Measurements from ENCODE around the gene SSTR3. TPM values are rescaled to one million over a fixed set of nuclear protein-coding genes. Genes with fewer than 3 reads are reported as not detected.

The SSTR3 gene
- polyA plus RNA-seq, 12 donors, result 0.05 TPM; not detected in 11

- DNase-seq, result no peak
Measured at GRCh38 chr22:37229805-37230672, 17.8 kb upstream of the SSTR3 start.

GRCh38 chr22:37229012-37229804 lies 16.9 kb upstream of the SSTR3 start:
- no peak for DNase-seq

- DNase-seq, result no peak
Measured at GRCh38 chr22:37228106-37229011, 16.1 kb upstream of the SSTR3 start.

DNA sequence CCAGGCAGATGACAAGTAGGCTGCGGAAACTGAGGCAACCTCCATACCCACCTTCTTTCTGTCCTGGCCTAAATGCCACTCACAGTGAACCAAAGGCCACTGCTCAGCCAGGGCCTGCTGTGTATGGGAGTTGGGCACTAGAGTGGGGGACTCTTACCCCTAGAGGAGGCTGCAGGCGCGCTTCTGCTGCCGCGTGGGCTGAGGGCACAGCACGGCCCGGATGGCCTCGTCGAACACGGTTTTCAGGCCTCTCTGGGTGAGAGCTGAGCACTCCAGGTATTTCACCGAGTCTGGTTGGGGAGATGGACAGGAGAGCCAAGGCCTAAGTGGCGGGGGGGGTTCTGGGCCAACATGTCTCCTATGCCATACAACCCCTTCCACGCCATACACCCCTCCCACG lies 14.2 kb upstream of the SSTR3 start:
- no peak for DNase-seq

GRCh38 chr22:37226087-37226486 lies 13.8 kb upstream of the SSTR3 start:
- DNase-seq, result no peak

DNA sequence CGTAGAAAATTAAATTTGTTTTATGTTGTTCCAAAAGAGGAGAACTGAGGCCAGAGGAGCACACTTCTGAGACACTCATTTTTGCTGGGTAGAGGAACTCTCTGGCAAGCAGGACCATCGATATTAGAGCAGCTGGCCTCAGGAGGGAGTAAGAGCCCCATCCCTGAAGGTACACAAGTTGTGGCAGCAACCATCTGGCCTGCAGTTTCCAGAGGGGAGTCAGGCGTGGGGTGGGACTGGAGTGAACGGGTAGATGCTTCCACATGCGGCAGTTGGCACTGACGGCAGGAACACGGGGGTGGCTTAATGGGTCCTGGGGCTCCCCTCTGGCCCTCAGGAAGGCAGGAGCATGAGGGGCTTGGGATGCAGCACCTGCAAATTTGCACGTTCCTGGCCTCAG lies 13.2 kb upstream of the SSTR3 start:
- DNase-seq, result no peak

DNA sequence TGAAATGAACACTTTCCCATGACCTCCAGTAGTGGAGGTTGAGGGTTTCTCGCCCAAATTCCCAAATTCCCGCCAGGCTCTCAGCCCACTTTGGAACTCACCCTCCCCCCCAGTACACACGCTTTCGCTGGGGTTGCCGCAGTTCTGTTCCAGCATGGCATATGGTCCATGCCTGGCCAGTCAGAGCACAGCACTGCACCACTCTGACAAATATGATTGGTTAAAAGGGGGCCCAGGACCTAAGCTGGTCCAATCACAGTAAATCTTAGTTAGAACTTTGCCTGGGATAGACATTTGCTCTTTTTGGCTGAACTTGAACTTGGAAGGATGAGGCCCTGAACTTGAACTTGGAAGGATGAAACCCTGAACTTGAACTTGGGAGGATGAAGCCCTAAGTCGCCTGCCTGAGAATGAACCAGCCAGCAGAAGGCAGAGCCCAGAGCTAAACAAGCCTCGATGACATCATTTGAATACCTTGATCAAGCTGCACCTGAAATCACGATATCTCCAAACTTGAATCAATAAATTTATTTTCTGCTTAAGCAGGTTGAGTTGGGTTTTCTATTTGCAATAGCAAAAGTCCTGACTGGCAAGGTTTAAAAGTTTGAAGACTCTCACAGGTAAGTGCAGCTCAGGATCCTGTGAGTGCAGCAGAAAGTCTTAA lies 12.6 kb upstream of the SSTR3 start:
- no peak for DNase-seq

DNA sequence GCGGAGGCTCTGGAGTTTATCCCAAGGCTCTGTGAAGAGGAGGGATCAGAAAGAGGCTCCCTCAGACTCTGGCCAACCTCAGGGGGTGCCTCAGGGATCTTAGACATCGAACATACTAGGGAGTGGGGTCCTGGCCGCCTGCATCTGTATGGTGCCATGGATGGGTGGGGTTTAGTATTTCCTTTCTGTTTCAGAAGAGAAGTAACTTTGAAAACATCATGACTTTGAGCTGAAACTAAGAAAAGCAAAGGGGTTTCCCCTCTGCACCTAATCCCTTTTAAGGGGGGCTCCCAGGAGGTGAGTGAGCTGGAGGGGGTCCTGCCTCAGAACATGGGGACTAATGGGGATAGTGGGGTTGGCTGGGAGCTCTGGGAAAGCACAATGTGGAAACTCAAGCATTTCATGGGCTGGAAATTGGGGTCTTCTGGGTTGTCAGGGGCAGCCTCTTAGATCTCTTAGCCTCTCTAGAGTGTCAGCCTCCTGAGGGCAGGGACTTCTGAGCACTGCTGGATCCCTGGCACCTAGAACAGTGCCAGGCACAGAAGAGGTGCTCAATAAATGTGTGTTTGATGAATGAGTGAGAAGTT lies 11.8 kb upstream of the SSTR3 start:
- no peak for DNase-seq

- no peak for DNase-seq
Measured at GRCh38 chr22:37222440-37222971, 10.2 kb upstream of the SSTR3 start.

- DNase-seq, result no peak
Measured at GRCh38 chr22:37221424-37222333, 9.4 kb upstream of the SSTR3 start.

DNA sequence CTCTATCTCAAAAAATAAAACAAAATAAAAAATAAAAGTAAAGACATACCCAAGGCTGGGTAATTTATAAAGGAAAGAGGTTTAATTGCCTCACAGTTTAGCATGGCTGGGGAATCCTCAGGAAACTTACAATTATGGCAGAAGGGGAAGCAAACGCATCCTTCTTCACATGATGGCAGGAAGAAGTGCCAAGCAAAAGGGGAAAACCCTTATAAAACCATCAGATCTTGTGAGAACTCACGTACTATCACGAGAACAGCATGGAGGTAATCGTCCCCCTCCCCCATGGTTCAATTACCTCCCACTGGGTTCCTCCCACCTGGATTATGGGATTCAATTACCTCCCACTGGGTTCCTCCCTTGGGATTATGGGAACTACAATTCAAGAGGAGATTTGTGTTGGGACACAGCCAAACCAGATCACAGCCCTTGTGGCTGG lies 8.3 kb upstream of the SSTR3 start:
- DNase-seq, result no peak

DNA sequence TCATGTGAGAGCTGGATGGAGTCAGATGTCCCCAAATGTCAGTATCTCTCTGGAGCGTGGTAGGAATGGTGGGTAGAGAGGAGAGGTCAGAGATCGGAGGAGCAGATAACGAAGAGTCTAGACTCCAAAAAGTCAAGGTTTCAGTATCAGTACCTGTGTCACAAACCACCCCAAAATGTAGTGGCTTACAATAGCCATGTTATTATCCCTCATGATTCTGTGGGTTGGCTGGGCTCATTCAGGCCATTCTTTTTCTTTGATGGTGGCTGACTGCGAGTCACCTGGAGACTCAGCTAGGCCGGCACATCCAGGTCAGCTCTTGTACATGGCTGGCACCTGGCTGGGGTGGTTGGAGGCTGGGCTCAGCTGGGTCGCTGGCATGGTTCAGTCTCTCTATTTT lies 7.3 kb upstream of the SSTR3 start:
- no peak for DNase-seq

- DNase-seq, result no peak
Measured at GRCh38 chr22:37218771-37219411, 6.6 kb upstream of the SSTR3 start.

DNA sequence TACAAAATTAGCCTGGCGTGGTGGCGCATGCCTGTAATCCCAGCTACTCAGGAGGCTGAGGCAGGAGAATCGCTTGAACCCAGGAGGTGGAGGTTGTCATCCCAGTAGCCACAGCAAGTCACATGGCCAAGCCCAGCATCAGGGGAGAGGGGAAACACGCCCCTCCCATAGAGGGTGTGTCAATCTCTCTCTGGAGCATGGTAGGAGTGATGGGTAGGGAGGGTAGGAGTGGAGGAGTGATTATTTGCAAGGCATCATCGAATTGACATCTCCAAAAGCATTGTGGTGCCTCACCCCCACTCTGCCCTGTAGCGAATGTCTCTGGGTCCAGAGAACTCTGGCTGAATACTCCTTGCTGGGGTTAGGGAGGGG lies 6.1 kb upstream of the SSTR3 start:
- no peak for DNase-seq

- no peak for DNase-seq
Measured at GRCh38 chr22:37215890-37216289, 3.6 kb upstream of the SSTR3 start.

GRCh38 chr22:37214731-37215030 lies 2.4 kb upstream of the SSTR3 start:
- no peak for DNase-seq

- no peak for DNase-seq
Measured at GRCh38 chr22:37213941-37214730, 1.9 kb upstream of the SSTR3 start.

- no peak for DNase-seq
Measured at GRCh38 chr22:37213218-37213855, 1.1 kb upstream of the SSTR3 start.
